ENCODE data around the gene CHST8. TPM values are rescaled to one million over a fixed set of nuclear protein-coding genes. Genes with fewer than 3 reads are reported as not detected.
"Not testable (repeated sequence)": the region's sequence is repeated elsewhere in the genome, so short reads cannot be mapped to it uniquely, and the experiment has no call there.

Gene CHST8
- total RNA-seq, 2 donors from 2014 or later, result 0.43 TPM; not detected in 1

DNA sequence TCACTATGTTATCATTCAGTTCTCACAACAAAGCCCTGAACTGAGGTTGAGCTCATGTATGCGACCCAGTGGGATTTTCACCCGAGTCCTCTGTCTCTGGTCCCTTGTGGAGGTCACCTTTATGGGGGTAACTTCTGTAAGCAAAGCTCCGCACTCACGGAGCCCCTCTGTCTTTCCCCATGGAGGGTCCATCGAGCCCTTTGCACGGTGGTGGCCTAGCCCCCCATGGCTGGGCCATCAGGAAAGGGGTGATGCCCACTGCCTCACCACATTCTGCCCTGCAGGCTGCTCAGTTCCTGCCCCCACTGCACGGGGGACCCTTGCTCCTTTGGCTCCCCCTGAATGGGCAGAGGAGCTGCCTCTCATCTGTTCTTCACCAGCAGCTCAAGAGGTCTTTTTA, 39.6 kb downstream of the CHST8 start:
- no peaks in the 10 kb centered on the region for H3K36me3 ChIP-seq
- H3K4me3 ChIP-seq, result no peak overlapping the region
- H3K9me3 ChIP-seq, result no peaks in the 10 kb centered on the region
- H3K27me3 ChIP-seq, result no peaks in the 10 kb centered on the region
- H3K4me1 ChIP-seq, result no peaks in the 10 kb centered on the region
- DNase-seq (ENCODE audit: low spot score), result peak; percentile 47
- TF ChIP-seq, protein P1, sequence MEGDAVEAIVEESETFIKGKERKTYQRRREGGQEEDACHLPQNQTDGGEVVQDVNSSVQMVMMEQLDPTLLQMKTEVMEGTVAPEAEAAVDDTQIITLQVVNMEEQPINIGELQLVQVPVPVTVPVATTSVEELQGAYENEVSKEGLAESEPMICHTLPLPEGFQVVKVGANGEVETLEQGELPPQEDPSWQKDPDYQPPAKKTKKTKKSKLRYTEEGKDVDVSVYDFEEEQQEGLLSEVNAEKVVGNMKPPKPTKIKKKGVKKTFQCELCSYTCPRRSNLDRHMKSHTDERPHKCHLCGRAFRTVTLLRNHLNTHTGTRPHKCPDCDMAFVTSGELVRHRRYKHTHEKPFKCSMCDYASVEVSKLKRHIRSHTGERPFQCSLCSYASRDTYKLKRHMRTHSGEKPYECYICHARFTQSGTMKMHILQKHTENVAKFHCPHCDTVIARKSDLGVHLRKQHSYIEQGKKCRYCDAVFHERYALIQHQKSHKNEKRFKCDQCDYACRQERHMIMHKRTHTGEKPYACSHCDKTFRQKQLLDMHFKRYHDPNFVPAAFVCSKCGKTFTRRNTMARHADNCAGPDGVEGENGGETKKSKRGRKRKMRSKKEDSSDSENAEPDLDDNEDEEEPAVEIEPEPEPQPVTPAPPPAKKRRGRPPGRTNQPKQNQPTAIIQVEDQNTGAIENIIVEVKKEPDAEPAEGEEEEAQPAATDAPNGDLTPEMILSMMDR (IDR thresholded peaks at IDR 0.05), result no peak
- no peak overlapping the region for H3K27ac ChIP-seq

DNA sequence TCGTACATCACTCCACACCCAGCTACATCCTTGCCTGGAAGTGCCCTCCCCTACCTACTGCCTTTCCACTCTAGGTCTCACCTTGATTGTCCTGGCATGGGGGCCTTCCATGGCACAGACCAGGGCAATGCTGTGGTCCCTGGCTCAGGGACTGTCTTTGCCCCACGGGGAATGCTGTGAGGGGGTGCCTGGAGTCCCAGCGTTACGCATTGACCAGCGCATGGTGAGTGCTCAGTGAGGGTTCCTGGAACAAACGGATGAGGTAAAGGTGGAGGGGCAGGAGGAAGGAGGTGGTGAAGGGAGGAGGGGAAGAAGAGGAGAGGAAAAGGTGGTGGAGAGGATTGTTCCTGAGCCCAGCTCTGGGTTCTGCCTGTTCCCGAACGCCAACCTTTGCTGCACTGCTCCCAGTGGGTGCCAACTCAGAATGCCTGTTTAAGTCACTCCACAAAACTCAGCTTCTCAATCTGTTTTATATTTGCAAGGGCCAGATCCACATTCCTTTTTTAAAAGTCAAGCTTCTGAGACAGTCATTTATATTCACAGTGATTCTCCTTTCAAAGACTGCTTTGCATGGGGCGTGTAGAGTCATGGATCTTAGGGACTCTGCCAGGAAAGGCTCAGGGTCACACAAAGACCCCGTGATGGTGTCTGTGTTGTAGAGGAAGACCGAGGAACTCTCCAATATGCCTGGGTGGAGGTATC, 40.8 kb downstream of the CHST8 start:
- Histone ChIP-seq H3K36me3 (no peaks in the 10 kb centered on the region), H3K4me1 (no peaks in the 10 kb centered on the region), H3K27ac (no peak overlapping the region), H3K9me3 (no peaks in the 10 kb centered on the region), H3K27me3 (no peaks in the 10 kb centered on the region), H3K4me3 (no peak overlapping the region)
- TF ChIP-seq, protein P1 (IDR thresholded peaks at IDR 0.05), result no peak
- peak; percentile 13 for DNase-seq (ENCODE audit: low spot score)

DNA sequence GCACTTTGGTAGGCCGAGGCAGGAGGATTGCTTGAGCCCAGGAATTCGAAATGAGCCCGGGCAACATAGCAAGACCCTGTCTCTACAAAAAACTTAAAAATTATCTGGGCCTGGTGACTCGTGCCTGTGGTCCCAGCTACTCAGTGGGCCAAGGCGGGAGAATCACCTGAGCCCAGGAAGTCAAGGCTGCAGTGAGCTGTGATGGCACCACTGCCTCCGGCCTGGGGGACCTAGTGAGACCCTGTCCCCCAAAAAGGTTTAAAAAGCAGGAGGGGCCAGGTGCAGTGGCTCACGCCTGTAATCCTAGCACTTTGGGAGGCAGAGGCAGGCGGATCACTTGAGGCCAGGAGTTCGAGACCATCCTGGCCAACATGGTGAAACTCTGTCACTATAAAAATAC, 41.6 kb downstream of the CHST8 start:
- H3K9me3 ChIP-seq, H3K27ac ChIP-seq, H3K27me3 ChIP-seq, H3K36me3 ChIP-seq, H3K4me3 ChIP-seq, H3K4me1 ChIP-seq: not testable (repeated sequence)
- peak; percentile 11 for DNase-seq (ENCODE audit: low spot score)

DNA sequence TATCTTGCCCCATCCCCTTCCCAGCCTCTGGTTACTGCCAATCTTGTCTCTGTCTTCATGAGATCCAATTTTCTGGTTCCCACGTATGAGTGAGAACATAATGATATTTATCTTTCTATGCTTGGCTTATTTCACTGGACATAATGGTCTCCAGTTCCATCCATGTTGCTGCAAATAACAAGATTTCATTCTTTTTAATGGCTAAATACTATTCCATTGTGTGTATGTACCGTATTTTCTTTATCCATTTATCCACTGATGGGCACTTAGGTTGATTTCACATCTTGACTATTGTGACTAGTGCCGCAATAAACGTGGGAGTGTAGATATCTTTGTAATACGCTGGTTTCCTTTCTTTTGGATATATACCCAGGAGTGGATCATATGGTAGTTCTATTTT, 43.0 kb downstream of the CHST8 start:
- H3K4me3 ChIP-seq, result no peak overlapping the region
- no peak for DNase-seq (ENCODE audit: low spot score)

DNA sequence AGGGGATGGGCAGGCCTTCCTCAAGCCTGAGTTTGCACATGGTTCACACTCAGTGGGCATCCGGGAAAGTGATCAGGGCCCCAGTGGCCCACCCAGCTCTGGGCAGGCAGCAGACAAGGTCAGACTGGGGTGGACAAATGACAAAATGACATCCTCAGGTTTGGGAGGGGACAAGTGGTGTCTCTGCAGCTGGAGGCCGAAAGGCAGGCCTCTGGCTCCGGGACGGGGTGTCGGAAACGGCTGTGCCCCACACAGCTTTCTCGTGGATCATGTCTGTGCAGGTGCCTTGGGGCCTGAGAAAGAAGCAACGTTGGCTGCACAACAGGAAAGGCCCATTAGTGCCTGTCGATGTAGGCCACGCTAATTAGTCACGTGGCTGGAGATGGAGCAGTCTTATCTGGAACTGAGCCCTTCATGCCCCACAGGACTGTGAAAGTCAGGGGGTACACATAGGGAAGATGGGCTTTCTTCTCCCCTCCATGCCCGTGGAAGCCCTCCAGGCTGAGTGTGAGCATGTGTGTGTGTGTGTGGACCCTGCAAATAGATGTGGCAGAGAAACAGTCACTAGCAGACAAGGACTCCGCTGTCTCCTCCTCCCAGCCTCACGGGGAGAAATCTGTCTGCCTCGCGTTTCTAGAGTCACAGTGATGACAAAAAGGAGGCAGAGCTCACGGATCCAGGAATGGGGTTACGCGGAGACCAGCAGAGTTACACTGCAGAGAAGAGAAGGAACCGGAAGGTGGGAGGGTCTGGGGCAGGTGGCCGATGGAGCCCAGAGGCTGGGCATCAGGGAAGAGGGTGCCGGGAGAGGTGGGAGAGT, 44.2 kb downstream of the CHST8 start:
- no peaks in the 10 kb centered on the region for H3K4me1 ChIP-seq
- DNase-seq (ENCODE audit: low spot score), result peak; percentile 34
- no peaks in the 10 kb centered on the region for H3K36me3 ChIP-seq
- H3K9me3 ChIP-seq, result no peaks in the 10 kb centered on the region
- no peaks in the 10 kb centered on the region for H3K27me3 ChIP-seq
- H3K27ac ChIP-seq, result no peak overlapping the region
- H3K4me3 ChIP-seq, result no peak overlapping the region
- TF ChIP-seq, protein P1 (IDR thresholded peaks at IDR 0.05), result no peak

More for the DNA sequence above, 43.0 kb downstream of the CHST8 start:
- TF ChIP-seq, protein P1 (IDR thresholded peaks at IDR 0.05), result no peak
- H3K9me3 ChIP-seq, result no peaks in the 10 kb centered on the region
- H3K4me1 ChIP-seq, result no peaks in the 10 kb centered on the region
- H3K27ac ChIP-seq, result no peak overlapping the region
- no peaks in the 10 kb centered on the region for H3K27me3 ChIP-seq
- no peaks in the 10 kb centered on the region for H3K36me3 ChIP-seq

DNA sequence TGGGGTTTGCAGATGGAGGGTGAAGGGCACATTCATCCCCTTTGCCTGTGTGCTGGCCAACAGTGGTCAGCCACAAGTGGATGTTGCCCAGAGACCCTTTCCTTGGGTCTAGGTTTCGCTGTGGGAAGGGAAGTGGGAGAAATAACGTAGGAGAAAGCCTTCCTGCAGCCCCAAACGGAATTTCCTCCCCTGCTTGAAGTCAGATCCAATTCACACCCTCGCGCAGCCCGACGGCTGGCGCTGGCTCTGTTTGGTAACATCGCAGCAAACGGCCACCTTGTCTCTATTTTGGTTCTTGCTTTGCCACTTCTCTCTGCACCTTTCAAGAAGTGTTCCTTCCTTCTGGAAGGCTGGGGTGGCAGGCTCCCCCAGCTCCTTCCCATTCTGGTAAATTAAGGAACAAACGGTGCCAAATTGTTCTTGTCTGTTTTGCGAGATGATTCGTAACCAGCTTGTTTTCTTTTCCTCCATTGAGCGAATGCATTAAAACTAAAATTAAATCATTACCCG, 45.4 kb downstream of the CHST8 start:
- DNase-seq (ENCODE audit: low spot score), result peak; percentile 16
- H3K27me3 ChIP-seq, result no peaks in the 10 kb centered on the region
- H3K36me3 ChIP-seq, result no peaks in the 10 kb centered on the region

More for the DNA sequence above, 45.4 kb downstream of the CHST8 start:
- no peak overlapping the region for H3K4me3 ChIP-seq
- TF ChIP-seq, protein P1 (IDR thresholded peaks at IDR 0.05), result no peak
- H3K9me3 ChIP-seq, result no peaks in the 10 kb centered on the region
- no peak overlapping the region for H3K27ac ChIP-seq
- no peaks in the 10 kb centered on the region for H3K4me1 ChIP-seq
